Caco-2 (cell line): ENCODE results near the gene POFUT1. TPM values are rescaled to one million over a fixed set of nuclear protein-coding genes. Genes with fewer than 3 reads are reported as not detected.

ENCODE experiments used
- BruUV-seq: library from RNA; stranded (reverse); fragments of 400-500 nt; replicated peaks from 2 replicates; lab custom pipeline; 2021; lab: Mats Ljungman, UMichigan
- CTCF ChIA-PET: fragments of 300-600 bp; sonication (Branson Sonifier 250); formaldehyde crosslinking; loops from one replicate; lab custom pipeline; 2022; ENCODE audit warnings: antibody characterized with exemption; lab: Charles Lee
- POLR2A ChIA-PET: fragments of 300-600 bp; sonication (Branson Sonifier 250); formaldehyde crosslinking; loops from one replicate; lab custom pipeline; 2022; ENCODE audit warnings: antibody characterized with exemption; lab: Charles Lee
- DNase-seq, 2 experiments: peaks; one replicate each; pipeline versions ENCODE4 v3.0.0 to v3.0.0-alpha.2; 2020 to 2022
- H3K27me3 ChIP-seq: replicated peaks from 2 replicates; pipeline ENCODE4 v1.6.0; 2011; ENCODE audit warnings: low read length; ENCODE audit not compliant: control insufficient read depth, insufficient read depth
- H3K36me3 ChIP-seq: 2 replicates; pipeline ENCODE4 v1.5.1; 2011; ENCODE audit warnings: low read length; ENCODE audit not compliant: control insufficient read depth, insufficient read depth
- H3K4me1 ChIP-seq: fragments of 250-450 bp; sonication (Bioruptor Pico); 2 replicates; pipeline ENCODE4 v1.5.1; 2020; ENCODE audit warnings: mild to moderate bottlenecking
- H3K4me3 ChIP-seq: 2 replicates; pipeline ENCODE4 v1.5.1; 2011; ENCODE audit warnings: low read depth, mild to moderate bottlenecking, control low read depth, low read length
- H3K9me3 ChIP-seq: fragments of 250-450 bp; sonication (Bioruptor Pico); 2 replicates; pipeline ENCODE4 v1.5.1; 2020; ENCODE audit warnings: mild to moderate bottlenecking, moderate library complexity
- H3K27ac Mint-ChIP-seq: one replicate; pipeline ENCODE4 v1.8.0; 2022; ENCODE audit warnings: mixed read lengths; ENCODE audit not compliant: unreplicated experiment
- H3K27me3 Mint-ChIP-seq: one replicate; pipeline ENCODE4 v1.8.0; 2022; ENCODE audit warnings: mixed read lengths; ENCODE audit not compliant: insufficient read depth, unreplicated experiment
- H3K36me3 Mint-ChIP-seq: one replicate; pipeline ENCODE4 v1.8.0; 2022; ENCODE audit warnings: mild to moderate bottlenecking, mixed read lengths; ENCODE audit not compliant: insufficient read depth, unreplicated experiment
- H3K4me1 Mint-ChIP-seq: one replicate; pipeline ENCODE4 v1.8.0; 2022; ENCODE audit warnings: low read depth, mixed read lengths; ENCODE audit not compliant: unreplicated experiment
- H3K4me3 Mint-ChIP-seq: one replicate; pipeline ENCODE4 v1.8.0; 2022; ENCODE audit warnings: mild to moderate bottlenecking, moderate library complexity, mixed read lengths; ENCODE audit not compliant: unreplicated experiment
- H3K9me3 Mint-ChIP-seq: one replicate; pipeline ENCODE4 v1.8.0; 2022; ENCODE audit warnings: mixed read lengths; ENCODE audit not compliant: unreplicated experiment
- CTCF ChIP-seq, 2 experiments: fragments of 200-600 bp in 1 of 2; IDR thresholded peaks; 1 replicate in 1 of 2; 2 replicates in 1 of 2; pipeline versions ENCODE4 v1.5.1 to v1.8.0; 2011 to 2022; ENCODE audit warnings: antibody characterized with exemption in 1 of 2, control low read depth in 1 of 2, inconsistent platforms in 1 of 2, low read depth in 1 of 2, low read length in 1 of 2, mild to moderate bottlenecking in 1 of 2, moderate library complexity in 1 of 2; ENCODE audit not compliant: insufficient read depth in 1 of 2, severe bottlenecking in 1 of 2, unreplicated experiment in 1 of 2
- intact Hi-C: fragments of 100-400 bp; cut with micrococcal nuclease; formaldehyde crosslinking; loops from one replicate; pipeline ENCODE4 v1.10.0; 2022; ENCODE audit not compliant: unreplicated experiment
- total RNA-seq: library from RNA; stranded (reverse); gene quantifications from 2 replicates; pipeline ENCODE4 v1.2.3, GENCODE V29; 2022

POFUT1 gene
- total RNA-seq, 1 experiment from 2014 or later = 158 TPM

- BruUV-seq = no TSS peak
- intact Hi-C loops = no loop called here
- Mint-ChIP-seq H3K27me3 (no peaks in the 10 kb centered on the region), H3K36me3 (peaks cover 55% of the 10 kb centered on the region), H3K27ac (peak overlapping the region; percentile 12), H3K4me1 (no peaks in the 10 kb centered on the region), H3K9me3 (no peaks in the 10 kb centered on the region), H3K4me3 (peak overlapping the region; percentile 10)
- CTCF ChIA-PET = no interaction called here
- no peak for TF ChIP-seq CTCF (IDR thresholded peaks at IDR 0.05; ENCODE audit: insufficient read depth in 1 of 2, low read depth in 1 of 2, low read length in 1 of 2, severe bottlenecking in 1 of 2, unreplicated experiment in 1 of 2)
- Histone ChIP-seq H3K9me3 (no peaks in the 10 kb centered on the region), H3K4me1 (peaks cover 4% of the 10 kb centered on the region; the same call in 1 of the 2 replicates), H3K4me3 (no peak overlapping the region), H3K36me3 (0 out of 2 replicates have a peak, but pooled peaks cover 3% of the 10 kb centered on the region), H3K27me3 (no peaks in the 10 kb centered on the region)
- POLR2A ChIA-PET = no interaction called here
- DNase-seq = no peak
Observed at GRCh38 chr20:32188376-32189122, 19.1 kb upstream of the POFUT1 start.

- Mint-ChIP-seq H3K27me3 (no peaks in the 10 kb centered on the region), H3K36me3 (peaks cover 60% of the 10 kb centered on the region), H3K4me3 (peak overlapping the region; percentile 10), H3K4me1 (no peaks in the 10 kb centered on the region), H3K9me3 (no peaks in the 10 kb centered on the region), H3K27ac (peak overlapping the region; percentile 12)
- ChIA-PET CTCF (interaction anchor here (0.5 kb wide), 1 partner anchor 98 kb away, joined by 3 read pairs; no protein-coding TSS in a partner anchor), POLR2A (no interaction called here)
- no peak for DNase-seq
- H3K4me3 ChIP-seq = no peak overlapping the region
- 0 out of 2 replicates have a peak, but pooled peaks cover 5% of the 10 kb centered on the region for H3K36me3 ChIP-seq
- no TSS peak for BruUV-seq
- H3K4me1 ChIP-seq = peaks cover 4% of the 10 kb centered on the region; the same call in 1 of the 2 replicates
- no peak for TF ChIP-seq CTCF (IDR thresholded peaks at IDR 0.05; ENCODE audit: insufficient read depth in 1 of 2, low read depth in 1 of 2, low read length in 1 of 2, severe bottlenecking in 1 of 2, unreplicated experiment in 1 of 2)
- H3K9me3 ChIP-seq = no peaks in the 10 kb centered on the region
- H3K27me3 ChIP-seq = no peaks in the 10 kb centered on the region
- intact Hi-C loops = no loop called here
Observed at GRCh38 chr20:32189123-32189410, 18.6 kb upstream of the POFUT1 start.

GRCh38 chr20:32189691-32190615 is 17.7 kb upstream of the POFUT1 start:
- POLR2A ChIA-PET = no interaction called here
- H3K4me3 Mint-ChIP-seq = peak overlapping the region; percentile 54
- H3K27ac Mint-ChIP-seq = peak overlapping the region; percentile 9
- peaks cover 67% of the 10 kb centered on the region for H3K36me3 Mint-ChIP-seq
- Histone ChIP-seq H3K4me1 (peaks cover 2% of the 10 kb centered on the region; the same call in 1 of the 2 replicates), H3K27me3 (no peaks in the 10 kb centered on the region), H3K36me3 (peaks cover 7% of the 10 kb centered on the region; the same call in 1 of the 2 replicates), H3K9me3 (no peaks in the 10 kb centered on the region), H3K4me3 (peak overlapping the region; percentile 28)
- CTCF ChIA-PET = interaction anchor here (0.5 to 0.6 kb wide), 2 partner anchors 99 to 111 kb away, joined by 3 to 5 read pairs; no protein-coding TSS in a partner anchor
- BruUV-seq = no TSS peak
- intact Hi-C loops = no loop called here
- no peaks in the 10 kb centered on the region for H3K27me3 Mint-ChIP-seq
- H3K9me3 Mint-ChIP-seq = no peaks in the 10 kb centered on the region
- no peak for TF ChIP-seq CTCF (IDR thresholded peaks at IDR 0.05; ENCODE audit: insufficient read depth in 1 of 2, low read depth in 1 of 2, low read length in 1 of 2, severe bottlenecking in 1 of 2, unreplicated experiment in 1 of 2)
- H3K4me1 Mint-ChIP-seq = no peaks in the 10 kb centered on the region
- DNase-seq = peak in 1 of 2 experiments; percentile 52
